Upper lobe of right lung (tissue), 1 donor: ENCODE measurements around the gene AMIGO1. TPM values are rescaled to one million over a fixed set of nuclear protein-coding genes. Genes with fewer than 3 reads are reported as not detected.
A peak's percentile ranks its signal among the peaks of the same experiment; 100 is the strongest.

Experiments used
- ATAC-seq: fragments of 200-7000 bp; cut with Tn5 transposase; one replicate; pipeline ENCODE4 v1.9.1; 2020; ENCODE audit warnings: mild to moderate bottlenecking, moderate library complexity
- DNase-seq: peaks from one replicate; pipeline ENCODE4 v3.0.0-alpha.2; 2020
- H3K27ac ChIP-seq: fragments of 200-600 bp; one replicate; pipeline ENCODE4 v1.8.0; 2022
- H3K27me3 ChIP-seq: fragments of 200-600 bp; one replicate; pipeline ENCODE4 v1.8.0; 2022; ENCODE audit warnings: mild to moderate bottlenecking
- H3K36me3 ChIP-seq: fragments of 200-600 bp; one replicate; pipeline ENCODE4 v1.8.0; 2022
- H3K4me1 ChIP-seq: fragments of 200-600 bp; one replicate; pipeline ENCODE4 v1.8.0; 2022
- H3K4me3 ChIP-seq: fragments of 200-600 bp; one replicate; pipeline ENCODE4 v1.8.0; 2022; ENCODE audit warnings: mild to moderate bottlenecking
- H3K9me3 ChIP-seq: fragments of 200-600 bp; one replicate; pipeline ENCODE4 v1.8.0; 2022
- intact Hi-C: fragments of 100-400 bp; cut with DNase I; formaldehyde crosslinking; loops from one replicate; pipeline ENCODE4 v1.11.0; 2022
- total RNA-seq: library from RNA; stranded (reverse); fragmentation: NEBNext Ultra II Directional; extraction: Animal tissue kit (Norgen Biotek cat#: 25700); gene quantifications from one replicate; pipeline ENCODE4 v1.2.1, GENCODE V29; 2021
- TF ChIP-seq, protein P1 (sequence below): fragments of 200-600 bp; IDR thresholded peaks from one replicate; pipeline ENCODE4 v1.8.0; 2022; ENCODE audit warnings: antibody characterized with exemption
- donor health status: DM: no; HTN: yes; CAD: no; lungs with severe emphysema.

AMIGO1 gene
- total RNA-seq, 1 donor from 2014 or later, result 13.3 TPM

DNA sequence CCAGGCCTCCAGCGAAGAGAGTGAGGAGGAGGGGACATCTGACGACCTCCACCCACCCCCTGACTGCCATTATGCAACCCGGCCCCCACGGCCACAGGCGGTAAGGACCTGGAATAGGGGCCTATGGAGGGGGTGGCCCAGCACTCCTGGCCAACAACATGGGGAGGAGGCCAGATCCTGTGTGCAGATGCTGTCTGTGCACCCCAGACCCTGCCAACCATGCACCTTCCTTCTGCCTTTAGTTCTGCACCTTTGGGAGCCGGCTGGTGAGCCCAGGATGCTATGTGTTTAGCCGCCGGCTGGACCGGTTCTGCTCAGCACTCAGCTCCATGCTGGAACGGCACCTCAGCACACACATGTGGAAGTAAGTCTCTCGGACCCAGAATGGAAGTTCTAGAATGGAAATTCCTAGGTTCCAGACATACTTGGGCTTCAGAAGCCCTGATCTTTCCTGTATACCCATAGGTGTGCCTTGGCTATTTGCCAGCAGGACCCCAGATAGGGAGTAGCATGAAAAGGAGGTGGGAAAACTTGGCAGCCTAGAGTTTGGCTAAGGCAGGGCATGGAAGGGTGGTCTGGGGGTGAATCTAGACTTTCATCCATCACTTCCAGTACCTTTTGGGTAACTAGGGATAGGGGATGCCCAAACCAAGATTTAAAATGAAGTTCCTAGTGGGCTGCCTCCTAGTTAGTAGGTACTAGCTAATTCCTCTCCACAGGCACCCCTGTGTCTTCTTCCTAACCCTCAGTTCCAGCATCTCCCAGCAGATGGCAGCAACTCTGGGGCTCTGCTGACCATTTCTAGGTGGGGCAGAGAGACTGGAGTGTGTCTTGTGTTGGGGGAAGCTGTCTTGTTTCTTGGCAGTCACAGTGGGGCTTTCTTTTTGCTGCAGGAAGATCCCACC lies 19.2 kb downstream of the AMIGO1 start:
- Histone ChIP-seq H3K4me3 (no peak overlapping the region), H3K9me3 (no peaks in the 10 kb centered on the region), H3K4me1 (peaks cover 13% of the 10 kb centered on the region), H3K27me3 (no peaks in the 10 kb centered on the region), H3K36me3 (peaks cover 6% of the 10 kb centered on the region), H3K27ac (no peak overlapping the region)
- intact Hi-C loops, result loop anchor here (5.0 kb wide), 1 partner anchor 42 kb away; no protein-coding TSS in a partner anchor
- DNase-seq, result no peak
- ATAC-seq, result peak; percentile 61
- TF ChIP-seq, protein P1, sequence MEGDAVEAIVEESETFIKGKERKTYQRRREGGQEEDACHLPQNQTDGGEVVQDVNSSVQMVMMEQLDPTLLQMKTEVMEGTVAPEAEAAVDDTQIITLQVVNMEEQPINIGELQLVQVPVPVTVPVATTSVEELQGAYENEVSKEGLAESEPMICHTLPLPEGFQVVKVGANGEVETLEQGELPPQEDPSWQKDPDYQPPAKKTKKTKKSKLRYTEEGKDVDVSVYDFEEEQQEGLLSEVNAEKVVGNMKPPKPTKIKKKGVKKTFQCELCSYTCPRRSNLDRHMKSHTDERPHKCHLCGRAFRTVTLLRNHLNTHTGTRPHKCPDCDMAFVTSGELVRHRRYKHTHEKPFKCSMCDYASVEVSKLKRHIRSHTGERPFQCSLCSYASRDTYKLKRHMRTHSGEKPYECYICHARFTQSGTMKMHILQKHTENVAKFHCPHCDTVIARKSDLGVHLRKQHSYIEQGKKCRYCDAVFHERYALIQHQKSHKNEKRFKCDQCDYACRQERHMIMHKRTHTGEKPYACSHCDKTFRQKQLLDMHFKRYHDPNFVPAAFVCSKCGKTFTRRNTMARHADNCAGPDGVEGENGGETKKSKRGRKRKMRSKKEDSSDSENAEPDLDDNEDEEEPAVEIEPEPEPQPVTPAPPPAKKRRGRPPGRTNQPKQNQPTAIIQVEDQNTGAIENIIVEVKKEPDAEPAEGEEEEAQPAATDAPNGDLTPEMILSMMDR, result peak; percentile 82

DNA sequence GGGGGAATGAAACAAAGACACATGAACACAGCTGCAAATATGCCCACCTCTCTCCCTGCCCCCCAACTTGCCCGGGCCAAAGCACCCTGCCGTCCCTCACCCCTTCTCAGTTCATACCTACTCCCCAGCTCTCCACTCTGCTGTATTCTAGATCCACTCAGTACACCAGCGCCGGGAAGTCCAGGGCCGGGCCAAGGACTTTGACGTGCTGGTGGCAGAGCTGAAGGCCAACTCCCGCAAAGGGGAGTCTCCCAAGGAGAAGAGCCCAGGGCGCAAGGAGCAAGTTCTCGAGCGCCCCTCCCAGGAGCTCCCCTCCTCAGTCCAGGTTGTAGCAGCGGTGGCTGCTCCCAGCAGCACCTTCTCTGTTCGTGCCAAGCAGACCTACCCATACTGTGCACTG lies 20.8 kb downstream of the AMIGO1 start:
- TF ChIP-seq, protein P1, result no peak
- intact Hi-C loops, result no loop called here
- Histone ChIP-seq H3K27ac (no peak overlapping the region), H3K4me3 (no peak overlapping the region), H3K27me3 (no peaks in the 10 kb centered on the region), H3K36me3 (peaks cover 6% of the 10 kb centered on the region), H3K4me1 (peaks cover 5% of the 10 kb centered on the region), H3K9me3 (no peaks in the 10 kb centered on the region)
- ATAC-seq (no peak), DNase-seq (no peak)

DNA sequence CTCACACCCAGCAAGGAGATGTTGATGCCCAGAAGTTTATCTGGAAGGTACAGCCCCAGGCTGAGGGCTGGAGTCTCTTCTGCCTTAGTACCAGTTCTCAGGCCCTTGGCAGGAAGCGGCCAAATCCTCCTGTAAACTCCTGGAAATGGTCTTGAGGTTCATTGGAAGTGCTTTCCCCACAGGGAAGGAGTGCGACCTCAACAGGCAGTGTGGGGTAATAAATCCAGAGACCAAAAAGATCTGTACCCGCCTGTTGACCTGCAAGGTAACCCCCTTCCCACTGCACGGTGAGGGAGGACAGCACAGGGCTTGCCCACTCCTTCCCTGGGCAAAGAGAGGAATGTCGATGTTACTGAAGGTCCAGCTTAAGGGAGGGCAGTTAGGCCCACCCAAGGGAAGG lies 21.3 kb downstream of the AMIGO1 start:
- intact Hi-C loops, result no loop called here
- H3K36me3 ChIP-seq, result peaks cover 6% of the 10 kb centered on the region

DNA sequence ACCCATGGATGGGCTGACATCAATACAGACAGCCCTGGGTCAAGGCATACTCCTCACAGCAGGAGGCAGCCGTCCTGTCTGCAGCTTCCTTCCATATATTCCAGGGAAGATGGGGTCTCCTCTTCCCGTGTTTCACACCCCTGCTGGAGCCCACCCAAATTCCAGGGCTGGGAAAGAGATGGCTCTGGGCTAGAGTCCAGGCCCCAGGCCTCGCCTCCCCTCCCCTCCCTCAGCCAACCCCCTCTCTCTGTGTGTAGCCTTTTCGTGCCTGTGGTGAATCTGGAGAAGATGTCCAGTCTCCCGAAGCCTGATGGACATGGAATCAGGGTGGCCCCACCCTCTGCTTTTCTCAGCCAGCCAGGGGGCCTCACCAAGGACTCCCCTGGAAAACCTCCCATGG lies 22.3 kb downstream of the AMIGO1 start:
- TF ChIP-seq, protein P1, result no peak
- DNase-seq (no peak), ATAC-seq (no peak)
- no peaks in the 10 kb centered on the region for H3K9me3 ChIP-seq
- H3K36me3 ChIP-seq, result peaks cover 6% of the 10 kb centered on the region
- H3K4me3 ChIP-seq, result no peak overlapping the region
- intact Hi-C loops, result no loop called here
- H3K27me3 ChIP-seq, result no peaks in the 10 kb centered on the region
- H3K27ac ChIP-seq, result no peak overlapping the region
- H3K4me1 ChIP-seq, result peaks cover 4% of the 10 kb centered on the region

More for the DNA sequence above, 21.3 kb downstream of the AMIGO1 start:
- ATAC-seq (no peak), DNase-seq (no peak)
- H3K9me3 ChIP-seq, result no peaks in the 10 kb centered on the region
- no peak overlapping the region for H3K4me3 ChIP-seq
- H3K4me1 ChIP-seq, result peaks cover under 1% of the 10 kb centered on the region
- H3K27me3 ChIP-seq, result no peaks in the 10 kb centered on the region
- no peak overlapping the region for H3K27ac ChIP-seq
- TF ChIP-seq, protein P1, result no peak

DNA sequence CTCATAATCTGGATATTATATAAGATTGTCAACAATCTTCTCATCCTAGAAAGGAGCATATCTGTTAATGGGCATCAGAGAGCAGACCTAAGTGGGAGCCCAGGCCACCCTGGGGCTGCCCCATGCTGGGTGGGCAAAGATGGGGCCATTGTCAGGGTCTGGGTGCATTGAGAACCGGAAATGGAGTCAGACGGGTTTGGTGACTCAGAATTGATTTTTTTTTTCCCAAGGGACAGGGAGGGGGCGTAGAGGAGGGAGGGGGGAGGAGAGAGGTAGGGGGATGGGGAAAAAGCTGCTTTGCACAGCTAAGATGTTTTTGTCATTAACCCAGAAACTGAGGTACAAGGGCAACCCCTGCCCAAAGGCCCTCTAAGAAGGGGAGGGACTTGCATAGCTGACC lies 24.5 kb downstream of the AMIGO1 start:
- DNase-seq (no peak), ATAC-seq (no peak)
- TF ChIP-seq, protein P1, result no peak
- intact Hi-C loops, result no loop called here
- Histone ChIP-seq H3K27ac (no peak overlapping the region), H3K27me3 (no peaks in the 10 kb centered on the region), H3K36me3 (peaks cover 6% of the 10 kb centered on the region), H3K9me3 (no peaks in the 10 kb centered on the region), H3K4me1 (peaks cover 4% of the 10 kb centered on the region), H3K4me3 (no peak overlapping the region)
